IPS-20b (cell line): Measurements from ENCODE around the gene ZKSCAN2.

Experiments used
- H3K27ac ChIP-seq: one replicate; pipeline ENCODE4 v1.5.1; 2013; ENCODE audit warnings: low read length
- H3K27me3 ChIP-seq: 2 replicates; pipeline ENCODE4 v1.6.1; 2013; ENCODE audit warnings: mild to moderate bottlenecking, low read length, inconsistent platforms; ENCODE audit not compliant: insufficient read depth
- H3K36me3 ChIP-seq: 2 replicates; pipeline ENCODE4 v1.6.1; 2013; ENCODE audit warnings: low read depth, mild to moderate bottlenecking, inconsistent platforms, low read length, moderate library complexity; ENCODE audit not compliant: insufficient read depth
- H3K4me1 ChIP-seq: 2 replicates; pipeline ENCODE4 v1.6.1; 2013; ENCODE audit warnings: mild to moderate bottlenecking, control low read depth, inconsistent platforms, low read length, moderate library complexity; ENCODE audit not compliant: insufficient read depth
- H3K4me3 ChIP-seq: 2 replicates; pipeline ENCODE4 v1.5.1; 2013; ENCODE audit warnings: mild to moderate bottlenecking, low read length, inconsistent platforms
- H3K9ac ChIP-seq: 2 replicates; pipeline ENCODE4 v1.6.1; 2013; ENCODE audit warnings: low read depth, mild to moderate bottlenecking, inconsistent platforms, low read length, moderate library complexity
- H3K9me3 ChIP-seq: 2 replicates; pipeline ENCODE4 v1.6.1; 2013; ENCODE audit warnings: mild to moderate bottlenecking, low read depth, low read length, inconsistent platforms; ENCODE audit not compliant: insufficient read depth

ZKSCAN2 gene

GRCh38 chr16:25222959-25223358, 34.7 kb downstream of the ZKSCAN2 start:
- H3K36me3 ChIP-seq: no peaks in the 10 kb centered on the region
- no peak overlapping the region for H3K4me3 ChIP-seq
- no peak overlapping the region for H3K9ac ChIP-seq
- no peaks in the 10 kb centered on the region for H3K27me3 ChIP-seq
- no peak overlapping the region for H3K27ac ChIP-seq
- no peaks in the 10 kb centered on the region for H3K9me3 ChIP-seq
- no peaks in the 10 kb centered on the region for H3K4me1 ChIP-seq

- H3K9ac ChIP-seq: no peak overlapping the region
- no peaks in the 10 kb centered on the region for H3K4me1 ChIP-seq
- H3K9me3 ChIP-seq: no peaks in the 10 kb centered on the region
- no peaks in the 10 kb centered on the region for H3K27me3 ChIP-seq
- no peak overlapping the region for H3K27ac ChIP-seq
- H3K36me3 ChIP-seq: no peaks in the 10 kb centered on the region
- H3K4me3 ChIP-seq: no peak overlapping the region
These were observed 38.4 kb downstream of the ZKSCAN2 start for GRCh38 chr16:25219070-25219737.

GRCh38 chr16:25217921-25218320, 39.7 kb downstream of the ZKSCAN2 start:
- no peaks in the 10 kb centered on the region for H3K27me3 ChIP-seq
- H3K27ac ChIP-seq: no peak overlapping the region
- no peak overlapping the region for H3K4me3 ChIP-seq
- no peaks in the 10 kb centered on the region for H3K36me3 ChIP-seq
- no peaks in the 10 kb centered on the region for H3K4me1 ChIP-seq
- H3K9ac ChIP-seq: no peak overlapping the region
- no peaks in the 10 kb centered on the region for H3K9me3 ChIP-seq

GRCh38 chr16:25217112-25217511, 40.5 kb downstream of the ZKSCAN2 start:
- H3K36me3 ChIP-seq: no peaks in the 10 kb centered on the region
- H3K4me3 ChIP-seq: no peak overlapping the region
- H3K9me3 ChIP-seq: no peaks in the 10 kb centered on the region
- no peak overlapping the region for H3K9ac ChIP-seq
- H3K27ac ChIP-seq: no peak overlapping the region
- H3K4me1 ChIP-seq: no peaks in the 10 kb centered on the region
- H3K27me3 ChIP-seq: no peaks in the 10 kb centered on the region

- H3K9me3 ChIP-seq: no peaks in the 10 kb centered on the region
- no peak overlapping the region for H3K27ac ChIP-seq
- no peak overlapping the region for H3K9ac ChIP-seq
- H3K27me3 ChIP-seq: no peaks in the 10 kb centered on the region
- H3K36me3 ChIP-seq: no peaks in the 10 kb centered on the region
- H3K4me1 ChIP-seq: no peaks in the 10 kb centered on the region
- no peak overlapping the region for H3K4me3 ChIP-seq
These were observed 43.8 kb downstream of the ZKSCAN2 start for GRCh38 chr16:25213709-25214397.

GRCh38 chr16:25212636-25213035, 45.0 kb downstream of the ZKSCAN2 start:
- Histone ChIP-seq H3K27me3 (no peaks in the 10 kb centered on the region), H3K36me3 (no peaks in the 10 kb centered on the region), H3K4me3 (no peak overlapping the region)

GRCh38 chr16:25210758-25211157, 46.9 kb downstream of the ZKSCAN2 start:
- H3K4me1 ChIP-seq: no peaks in the 10 kb centered on the region
- no peak overlapping the region for H3K9ac ChIP-seq
- no peaks in the 10 kb centered on the region for H3K27me3 ChIP-seq
- no peak overlapping the region for H3K4me3 ChIP-seq
- no peaks in the 10 kb centered on the region for H3K9me3 ChIP-seq
- no peak overlapping the region for H3K27ac ChIP-seq
- H3K36me3 ChIP-seq: no peaks in the 10 kb centered on the region

More at GRCh38 chr16:25212636-25213035, 45.0 kb downstream of the ZKSCAN2 start:
- no peaks in the 10 kb centered on the region for H3K9me3 ChIP-seq
- no peak overlapping the region for H3K27ac ChIP-seq
- H3K4me1 ChIP-seq: no peaks in the 10 kb centered on the region
- no peak overlapping the region for H3K9ac ChIP-seq

- H3K36me3 ChIP-seq: no peaks in the 10 kb centered on the region
- H3K4me1 ChIP-seq: no peaks in the 10 kb centered on the region
- H3K4me3 ChIP-seq: no peak overlapping the region
- no peaks in the 10 kb centered on the region for H3K27me3 ChIP-seq
- no peak overlapping the region for H3K9ac ChIP-seq
- H3K27ac ChIP-seq: no peak overlapping the region
- no peaks in the 10 kb centered on the region for H3K9me3 ChIP-seq
These were observed 58.2 kb downstream of the ZKSCAN2 start for GRCh38 chr16:25199457-25199856.

- Histone ChIP-seq H3K9me3 (no peaks in the 10 kb centered on the region), H3K9ac (no peak overlapping the region), H3K4me3 (no peak overlapping the region), H3K36me3 (no peaks in the 10 kb centered on the region), H3K4me1 (no peaks in the 10 kb centered on the region), H3K27me3 (no peaks in the 10 kb centered on the region), H3K27ac (no peak overlapping the region)
These were observed 59.6 kb downstream of the ZKSCAN2 start for GRCh38 chr16:25198021-25198420.

GRCh38 chr16:25194273-25194878, 63.3 kb downstream of the ZKSCAN2 start:
- H3K9ac ChIP-seq: no peak overlapping the region
- no peak overlapping the region for H3K4me3 ChIP-seq
- H3K9me3 ChIP-seq: no peaks in the 10 kb centered on the region

GRCh38 chr16:25192096-25192495, 65.5 kb downstream of the ZKSCAN2 start:
- H3K4me3 ChIP-seq: no peak overlapping the region
- no peaks in the 10 kb centered on the region for H3K27me3 ChIP-seq
- no peaks in the 10 kb centered on the region for H3K9me3 ChIP-seq
- H3K36me3 ChIP-seq: no peaks in the 10 kb centered on the region
- H3K4me1 ChIP-seq: no peaks in the 10 kb centered on the region
- no peak overlapping the region for H3K9ac ChIP-seq
- no peak overlapping the region for H3K27ac ChIP-seq

More at GRCh38 chr16:25194273-25194878, 63.3 kb downstream of the ZKSCAN2 start:
- no peak overlapping the region for H3K27ac ChIP-seq
- H3K36me3 ChIP-seq: no peaks in the 10 kb centered on the region
- no peaks in the 10 kb centered on the region for H3K4me1 ChIP-seq
- H3K27me3 ChIP-seq: no peaks in the 10 kb centered on the region

- Histone ChIP-seq H3K4me3 (no peak overlapping the region), H3K9me3 (no peaks in the 10 kb centered on the region), H3K4me1 (no peaks in the 10 kb centered on the region), H3K27me3 (no peaks in the 10 kb centered on the region), H3K36me3 (no peaks in the 10 kb centered on the region), H3K9ac (no peak overlapping the region), H3K27ac (no peak overlapping the region)
These were observed 68.3 kb downstream of the ZKSCAN2 start for GRCh38 chr16:25189305-25189704.
